HepG2 (cell line): ENCODE data around the gene ARHGEF37. TPM values are rescaled to one million over a fixed set of nuclear protein-coding genes. Genes with fewer than 3 reads are reported as not detected.

Source experiments
- CHCHD3 ChIP-seq: sonication (generic); formaldehyde crosslinking; IDR thresholded peaks from 2 replicates; pipeline ENCODE4 v1.8.0; 2022; ENCODE audit warnings: mild to moderate bottlenecking, missing genetic modification reagents, moderate library complexity
- CHD2 ChIP-seq: IDR thresholded peaks from 2 replicates; pipeline ENCODE4 v1.6.1; 2011; ENCODE audit warnings: low read depth, low read length, improper control_type of control experiment
- CREB1 ChIP-seq, 2 experiments: fragments of 450-650 bp in 1 of 2; IDR thresholded peaks; 2 replicates each; pipeline ENCODE4 v1.6.1; 2016 to 2017; ENCODE audit warnings: control low read depth in 1 of 2, mild to moderate bottlenecking in 1 of 2, missing compliant biosample characterization in 1 of 2, missing genetic modification characterization in 1 of 2
- EED ChIP-seq: sonication (generic); formaldehyde crosslinking; IDR thresholded peaks from 2 replicates; pipeline ENCODE4 v1.5.0; 2020; ENCODE audit warnings: mild to moderate bottlenecking, missing genetic modification reagents
- FOXC1 ChIP-seq: sonication (generic); formaldehyde crosslinking; IDR thresholded peaks from 2 replicates; pipeline ENCODE4 v1.8.0; 2022; ENCODE audit warnings: mild to moderate bottlenecking, missing genetic modification reagents, borderline replicate concordance
- FOXP4 ChIP-seq: sonication (generic); formaldehyde crosslinking; IDR thresholded peaks from 2 replicates; pipeline ENCODE4 v1.4.0; 2020; ENCODE audit warnings: missing genetic modification reagents
- GLI4 ChIP-seq: sonication (generic); formaldehyde crosslinking; IDR thresholded peaks from 2 replicates; pipeline ENCODE4 v1.5.1; 2020; ENCODE audit warnings: missing genetic modification reagents, mild to moderate bottlenecking, moderate library complexity, borderline replicate concordance
- IRX3 ChIP-seq: sonication (generic); formaldehyde crosslinking; IDR thresholded peaks from 2 replicates; pipeline ENCODE4 v1.8.1; 2023; ENCODE audit warnings: mild to moderate bottlenecking, low read depth, missing genetic modification reagents, borderline replicate concordance
- MYNN ChIP-seq: sonication (generic); formaldehyde crosslinking; IDR thresholded peaks from 2 replicates; pipeline ENCODE4 v1.4.0; 2020; ENCODE audit warnings: mild to moderate bottlenecking, low read depth, missing genetic modification reagents
- PHF21A ChIP-seq: sonication (generic); formaldehyde crosslinking; IDR thresholded peaks from 2 replicates; pipeline ENCODE4 v1.5.0; 2020; ENCODE audit warnings: mild to moderate bottlenecking, missing genetic modification reagents
- POLR2G ChIP-seq: fragments of 200-400 bp; formaldehyde crosslinking; IDR thresholded peaks from 2 replicates; pipeline ENCODE4 v1.6.1; 2018; ENCODE audit warnings: mild to moderate bottlenecking, low read depth, low read length, moderate library complexity
- RBAK ChIP-seq: sonication (generic); formaldehyde crosslinking; IDR thresholded peaks from 2 replicates; pipeline ENCODE4 v1.5.1; 2020; ENCODE audit warnings: mild to moderate bottlenecking, missing genetic modification reagents
- RBFOX2 ChIP-seq: fragments of 200-400 bp; formaldehyde crosslinking; IDR thresholded peaks from 2 replicates; pipeline ENCODE4 v1.6.1; 2017; ENCODE audit warnings: low read depth, mild to moderate bottlenecking, low read length
- ZNF543 ChIP-seq: sonication (generic); formaldehyde crosslinking; IDR thresholded peaks from 2 replicates; pipeline ENCODE4 v1.4.0; 2020; ENCODE audit warnings: mild to moderate bottlenecking, missing genetic modification reagents
- ZNF556 ChIP-seq: sonication (generic); formaldehyde crosslinking; IDR thresholded peaks from 2 replicates; pipeline ENCODE4 v1.4.0; 2020; ENCODE audit warnings: mild to moderate bottlenecking, missing genetic modification reagents, borderline replicate concordance
- ZNF639 ChIP-seq: conservative IDR thresholded peaks from 2 replicates; pipeline ENCODE4 v1.6.1; 2018; ENCODE audit warnings: missing genetic modification reagents
- ZNF761 ChIP-seq: sonication (generic); formaldehyde crosslinking; conservative IDR thresholded peaks from 2 replicates; pipeline ENCODE4 v1.4.0; 2020; ENCODE audit warnings: mild to moderate bottlenecking, missing genetic modification reagents
- ZNF891 ChIP-seq: sonication (generic); formaldehyde crosslinking; IDR thresholded peaks from 2 replicates; pipeline ENCODE4 v1.5.0; 2020; ENCODE audit warnings: mild to moderate bottlenecking, missing genetic modification reagents
- polyA plus RNA-seq, 8 experiments: library from polyadenylated mRNA; depleted of rRNA in 3 of 8; stranded (reverse) in 7 of 8; unstranded in 1 of 8; fragments of >200 nt; fragmentation: Illumina TruSeq in 4 of 8; extraction: Trizol in 4 of 8; gene quantifications; 2 replicates each; pipeline versions ENCODE4 v1.2.1 to v1.2.3, GENCODE V29; 2011 to 2016; ENCODE audit warnings: low read depth in 4 of 8, missing spikeins in 1 of 8, mixed read lengths in 1 of 8; ENCODE audit not compliant: insufficient read depth in 1 of 8
- total RNA-seq, 5 experiments: library from RNA; depleted of rRNA; stranded (reverse); fragments of >200 nt; fragmentation: Illumina TruSeq; extraction: Trizol; gene quantifications; 2 replicates each; pipeline ENCODE4 v1.2.3, GENCODE V29; 2016; ENCODE audit warnings: low read depth in 1 of 5
- TF ChIP-seq, protein P1 (sequence below): sonication (generic); formaldehyde crosslinking; IDR thresholded peaks from 2 replicates; pipeline ENCODE4 v1.8.0; 2022; ENCODE audit warnings: missing genetic modification reagents, mild to moderate bottlenecking, inconsistent platforms, borderline replicate concordance
- TF ChIP-seq, protein P2 (sequence below): sonication (generic); formaldehyde crosslinking; IDR thresholded peaks from 2 replicates; pipeline ENCODE4 v1.4.0; 2020; ENCODE audit warnings: missing genetic modification reagents
- TF ChIP-seq, protein P3 (sequence below): sonication (generic); formaldehyde crosslinking; IDR thresholded peaks from 2 replicates; pipeline ENCODE4 v1.4.0; 2020; ENCODE audit warnings: missing genetic modification reagents, borderline replicate concordance

The ARHGEF37 gene
- total and polyA plus RNA-seq, 2 of the 13 experiments (the other 11 are each of a cell fraction or from before 2014, with no cell fraction given): 0.18 to 0.27 TPM

- TF ChIP-seq ZNF639 (CRISPR knock-in tag) (no peak), ZNF543 (CRISPR knock-in tag) (no peak), ZNF556 (CRISPR knock-in tag) (peak; percentile 34; the same call in 1 of the 2 replicates), PHF21A (CRISPR knock-in tag) (no peak), FOXC1 (no peak), CREB1 (IDR thresholded peaks at IDR 0.05) (no peak), CREB1 (CRISPR knock-in tag; IDR thresholded peaks at IDR 0.05) (no peak), ZNF761 (CRISPR knock-in tag) (no peak), EED (CRISPR knock-in tag) (no peak), MYNN (no peak), FOXP4 (CRISPR knock-in tag) (no peak), ZNF891 (CRISPR knock-in tag) (peak; percentile 24; the same call in 1 of the 2 replicates), RBAK (no peak), POLR2G (no peak), IRX3 (CRISPR knock-in tag) (no peak), CHD2 (no peak), GLI4 (no peak), RBFOX2 (no peak), CHCHD3 (CRISPR knock-in tag) (no peak)
- TF ChIP-seq, protein P1, sequence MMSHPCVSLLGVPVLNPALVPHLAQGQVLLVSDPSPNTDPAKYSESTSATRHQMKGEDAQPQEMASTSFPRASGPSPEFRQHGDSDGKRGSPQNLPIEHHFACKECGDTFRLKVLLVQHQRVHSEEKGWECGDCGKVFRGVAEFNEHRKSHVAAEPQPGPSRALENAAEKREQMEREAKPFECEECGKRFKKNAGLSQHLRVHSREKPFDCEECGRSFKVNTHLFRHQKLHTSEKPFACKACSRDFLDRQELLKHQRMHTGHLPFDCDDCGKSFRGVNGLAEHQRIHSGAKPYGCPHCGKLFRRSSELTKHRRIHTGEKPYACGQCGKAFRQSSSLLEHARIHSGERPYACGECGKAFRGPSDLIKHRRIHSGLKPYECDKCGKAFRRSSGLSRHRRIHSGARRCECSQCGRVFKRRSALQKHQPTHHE (CRISPR knock-in tag): no peak
- TF ChIP-seq, protein P2, sequence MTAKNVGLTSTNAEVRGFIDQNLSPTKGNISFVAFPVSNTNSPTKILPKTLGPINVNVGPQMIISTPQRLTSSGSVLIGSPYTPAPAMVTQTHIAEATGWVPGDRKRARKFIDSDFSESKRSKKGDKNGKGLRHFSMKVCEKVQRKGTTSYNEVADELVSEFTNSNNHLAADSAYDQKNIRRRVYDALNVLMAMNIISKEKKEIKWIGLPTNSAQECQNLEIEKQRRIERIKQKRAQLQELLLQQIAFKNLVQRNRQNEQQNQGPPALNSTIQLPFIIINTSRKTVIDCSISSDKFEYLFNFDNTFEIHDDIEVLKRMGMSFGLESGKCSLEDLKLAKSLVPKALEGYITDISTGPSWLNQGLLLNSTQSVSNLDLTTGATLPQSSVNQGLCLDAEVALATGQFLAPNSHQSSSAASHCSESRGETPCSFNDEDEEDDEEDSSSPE (CRISPR knock-in tag): no peak
- TF ChIP-seq, protein P3, sequence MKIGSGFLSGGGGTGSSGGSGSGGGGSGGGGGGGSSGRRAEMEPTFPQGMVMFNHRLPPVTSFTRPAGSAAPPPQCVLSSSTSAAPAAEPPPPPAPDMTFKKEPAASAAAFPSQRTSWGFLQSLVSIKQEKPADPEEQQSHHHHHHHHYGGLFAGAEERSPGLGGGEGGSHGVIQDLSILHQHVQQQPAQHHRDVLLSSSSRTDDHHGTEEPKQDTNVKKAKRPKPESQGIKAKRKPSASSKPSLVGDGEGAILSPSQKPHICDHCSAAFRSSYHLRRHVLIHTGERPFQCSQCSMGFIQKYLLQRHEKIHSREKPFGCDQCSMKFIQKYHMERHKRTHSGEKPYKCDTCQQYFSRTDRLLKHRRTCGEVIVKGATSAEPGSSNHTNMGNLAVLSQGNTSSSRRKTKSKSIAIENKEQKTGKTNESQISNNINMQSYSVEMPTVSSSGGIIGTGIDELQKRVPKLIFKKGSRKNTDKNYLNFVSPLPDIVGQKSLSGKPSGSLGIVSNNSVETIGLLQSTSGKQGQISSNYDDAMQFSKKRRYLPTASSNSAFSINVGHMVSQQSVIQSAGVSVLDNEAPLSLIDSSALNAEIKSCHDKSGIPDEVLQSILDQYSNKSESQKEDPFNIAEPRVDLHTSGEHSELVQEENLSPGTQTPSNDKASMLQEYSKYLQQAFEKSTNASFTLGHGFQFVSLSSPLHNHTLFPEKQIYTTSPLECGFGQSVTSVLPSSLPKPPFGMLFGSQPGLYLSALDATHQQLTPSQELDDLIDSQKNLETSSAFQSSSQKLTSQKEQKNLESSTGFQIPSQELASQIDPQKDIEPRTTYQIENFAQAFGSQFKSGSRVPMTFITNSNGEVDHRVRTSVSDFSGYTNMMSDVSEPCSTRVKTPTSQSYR (CRISPR knock-in tag): no peak
Measured at GRCh38 chr5:149621415-149622098, 40.3 kb downstream of the ARHGEF37 start (continued).
